Nucleus accumbens (tissue), 56 donors: ENCODE data around the gene LGALS7B.
"Not testable (repeated sequence)": the region's sequence is repeated elsewhere in the genome, so short reads cannot be mapped to it uniquely, and the experiment has no call there.

ENCODE experiments used
- DNase-seq, 56 donors: peaks; one replicate each; lab custom pipeline; 2025; lab: John Stamatoyannopoulos, UW

LGALS7B gene

GRCh38 chr19:38769635-38770211, 19.3 kb upstream of the LGALS7B start:
- peak in 37 of 56 donors; percentile 9 to 71 (median 31) for DNase-seq

- not testable (repeated sequence) for DNase-seq
Observed at GRCh38 chr19:38770228-38770948, 18.6 kb upstream of the LGALS7B start.

GRCh38 chr19:38770949-38771275, 18.1 kb upstream of the LGALS7B start:
- not testable (repeated sequence) for DNase-seq

- DNase-seq = not testable (repeated sequence)
Observed at GRCh38 chr19:38771569-38771968, 17.4 kb upstream of the LGALS7B start.

GRCh38 chr19:38773469-38774177, 15.4 kb upstream of the LGALS7B start, which contains the start of gene LGALS7:
TSS of gene LGALS7 (minus strand) at chr19:38773517. CDS start at chr19:38773492, 25 bp downstream.
- DNase-seq = no peak

- DNase-seq = no peak
Observed at GRCh38 chr19:38774181-38774950, 14.6 kb upstream of the LGALS7B start.

- no peak for DNase-seq
Observed at GRCh38 chr19:38778733-38779132, 10.3 kb upstream of the LGALS7B start.

GRCh38 chr19:38780443-38780842, 8.6 kb upstream of the LGALS7B start:
- no peak for DNase-seq

GRCh38 chr19:38781058-38781457, 7.9 kb upstream of the LGALS7B start:
- DNase-seq = no peak

GRCh38 chr19:38782212-38782611, 6.8 kb upstream of the LGALS7B start:
- DNase-seq = not testable (repeated sequence)

- no peak for DNase-seq
Observed at GRCh38 chr19:38784224-38784623, 4.8 kb upstream of the LGALS7B start.

GRCh38 chr19:38785187-38785699, 3.8 kb upstream of the LGALS7B start:
- no peak for DNase-seq

- not testable (repeated sequence) for DNase-seq
Observed at GRCh38 chr19:38786061-38786460, 2.9 kb upstream of the LGALS7B start.

- no peak for DNase-seq
Observed at GRCh38 chr19:38786572-38787265, 2.3 kb upstream of the LGALS7B start.

- not testable (repeated sequence) for DNase-seq
Observed at GRCh38 chr19:38790507-38791403, 1.8 kb downstream of the LGALS7B start.

GRCh38 chr19:38791451-38792064, 2.6 kb downstream of the LGALS7B start:
- not testable (repeated sequence) for DNase-seq

GRCh38 chr19:38792250-38793111, 3.5 kb downstream of the LGALS7B start:
- DNase-seq = peak in 2 of 56 donors; percentile 1 to 7
